Urinary bladder (tissue), 4 donors: ENCODE measurements around the gene ETFA. TPM values are rescaled to one million over a fixed set of nuclear protein-coding genes. Genes with fewer than 3 reads are reported as not detected.
"Not testable (repeated sequence)": the region's sequence is repeated elsewhere in the genome, so short reads cannot be mapped to it uniquely, and the experiment has no call there.

Experiments used
- DNase-seq: peaks from one replicate; pipeline ENCODE4 v3.0.0-alpha.2; 2015; ENCODE audit errors: extremely low spot score
- H3K27ac ChIP-seq: one replicate; pipeline ENCODE4 v1.5.1; 2013; ENCODE audit warnings: low read depth, mild to moderate bottlenecking, moderate library complexity
- H3K36me3 ChIP-seq: one replicate; pipeline ENCODE4 v1.6.1; 2013; ENCODE audit warnings: mild to moderate bottlenecking, moderate library complexity; ENCODE audit not compliant: insufficient read depth
- H3K4me1 ChIP-seq: one replicate; pipeline ENCODE4 v1.6.1; 2013; ENCODE audit warnings: mild to moderate bottlenecking, moderate library complexity; ENCODE audit not compliant: insufficient read depth
- H3K4me3 ChIP-seq: one replicate; pipeline ENCODE4 v1.5.1; 2013; ENCODE audit warnings: low read depth, low read length
- WGBS: extraction: QIAGEN DNeasy Blood & Tissue Kit; methylation state at CpG from one replicate; pipeline ENCODE4 v1.1.7; 2013; 5-methylcytosine and 5-hydroxymethylcytosine counted together
- polyA plus RNA-seq: library from polyadenylated mRNA; stranded (reverse); fragments of 200-250 nt; gene quantifications from one replicate; pipeline ENCODE4 v1.2.3, GENCODE V29; 2013
- total RNA-seq: library from RNA; depleted of rRNA; stranded (reverse); fragments of >200 nt; gene quantifications from one replicate; pipeline ENCODE4 v1.2.3, GENCODE V29; 2014
- donor health status: healthy with polysubstance abuse.
- donor health status: healthy.

The ETFA gene
- total and polyA plus RNA-seq, 2 donors = 99.8 to 117 TPM

GRCh38 chr15:76324066-76324465 lies 12.8 kb upstream of the ETFA start:
- no peak overlapping the region for H3K27ac ChIP-seq
- H3K4me1 ChIP-seq = no peaks in the 10 kb centered on the region
- H3K4me3 ChIP-seq = no peak overlapping the region
- WGBS = 53% methylated on average over 3 of the region's 3 CpGs
- no peaks in the 10 kb centered on the region for H3K36me3 ChIP-seq
- DNase-seq = no peak

GRCh38 chr15:76321602-76322001 lies 10.3 kb upstream of the ETFA start:
- H3K4me3 ChIP-seq = no peak overlapping the region
- no peak for DNase-seq
- H3K4me1 ChIP-seq = no peaks in the 10 kb centered on the region
- no peak overlapping the region for H3K27ac ChIP-seq
- H3K36me3 ChIP-seq = no peaks in the 10 kb centered on the region
- 57% methylated on average over 5 of the region's 5 CpGs for WGBS

DNA sequence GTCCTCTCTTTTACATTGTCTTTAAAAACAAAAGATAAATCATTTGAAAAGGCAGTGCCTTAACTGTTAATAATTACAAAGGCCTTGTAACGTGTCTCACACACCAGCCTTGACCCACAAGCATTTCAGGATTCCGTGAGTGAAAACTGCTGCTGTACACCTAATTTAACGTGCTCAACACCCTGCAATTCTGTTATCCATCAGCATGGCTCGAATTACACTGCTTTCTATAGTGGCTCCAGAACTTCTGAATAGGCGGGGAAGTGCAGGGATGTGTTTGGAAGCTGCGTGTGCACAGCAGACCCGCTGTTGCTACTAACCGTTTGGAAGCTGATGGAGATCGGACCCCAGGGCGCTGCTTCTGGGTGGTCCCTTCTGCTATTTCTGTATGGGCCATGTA lies 9.9 kb upstream of the ETFA start:
- WGBS = 39% methylated on average over 10 of the region's 10 CpGs

DNA sequence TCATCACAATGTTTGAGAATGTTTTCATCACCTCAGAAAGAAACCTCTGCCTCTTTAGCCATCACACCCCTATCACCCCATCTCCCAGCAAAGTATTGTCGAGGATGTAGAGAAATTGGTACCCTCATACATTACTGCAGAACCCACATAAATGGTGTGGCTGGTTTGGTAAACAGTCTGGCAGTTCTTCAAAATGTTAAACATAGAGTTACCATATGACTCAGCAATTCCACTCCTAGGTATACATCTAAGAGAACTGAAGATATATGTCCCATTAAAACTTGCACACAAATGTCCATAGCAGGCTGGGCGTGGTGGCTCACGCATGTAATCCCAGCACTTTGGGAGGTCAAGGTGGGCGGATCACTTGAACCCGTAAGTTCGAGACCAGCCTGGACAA lies 8.7 kb upstream of the ETFA start:
- no peak overlapping the region for H3K27ac ChIP-seq
- no peaks in the 10 kb centered on the region for H3K36me3 ChIP-seq
- no peak for DNase-seq
- WGBS = 87% methylated on average over 6 of the region's 6 CpGs
- H3K4me1 ChIP-seq = no peaks in the 10 kb centered on the region
- no peak overlapping the region for H3K4me3 ChIP-seq

More for the DNA sequence above, 9.9 kb upstream of the ETFA start:
- Histone ChIP-seq H3K36me3 (no peaks in the 10 kb centered on the region), H3K4me1 (no peaks in the 10 kb centered on the region), H3K4me3 (no peak overlapping the region), H3K27ac (no peak overlapping the region)
- no peak for DNase-seq

DNA sequence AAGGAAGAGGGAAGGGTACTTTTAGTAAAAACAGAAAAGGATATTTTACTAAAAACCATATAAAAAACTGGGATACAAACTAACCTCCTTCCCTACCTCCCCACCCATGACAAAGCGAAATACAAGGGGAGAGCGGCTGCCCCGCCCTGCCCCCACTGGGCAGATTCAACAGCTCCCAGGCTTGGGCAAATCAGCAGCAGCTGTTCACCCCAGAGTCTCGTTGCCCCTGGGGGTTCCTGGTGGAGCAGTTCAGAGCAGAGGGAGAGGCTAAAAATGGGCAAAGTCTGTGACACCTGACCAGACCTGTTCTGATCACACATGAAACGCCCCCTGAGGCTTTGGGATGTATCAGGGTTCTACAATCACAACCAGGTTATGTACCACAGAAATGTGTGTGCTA lies 2.5 kb upstream of the ETFA start:
- no peak overlapping the region for H3K27ac ChIP-seq
- H3K36me3 ChIP-seq = no peaks in the 10 kb centered on the region
- no peak for DNase-seq
- H3K4me3 ChIP-seq = no peak overlapping the region
- WGBS = 66% methylated on average over 5 of the region's 5 CpGs
- no peaks in the 10 kb centered on the region for H3K4me1 ChIP-seq

- H3K27ac ChIP-seq, H3K4me3 ChIP-seq, DNase-seq, H3K4me1 ChIP-seq, H3K36me3 ChIP-seq: not testable (repeated sequence)
- 82% methylated on average over 4 of the region's 4 CpGs for WGBS
Observed at GRCh38 chr15:76313175-76313567, 1.9 kb upstream of the ETFA start.

- DNase-seq = no peak
- Histone ChIP-seq H3K4me1 (no peaks in the 10 kb centered on the region), H3K27ac (peak overlapping the region; percentile 33), H3K36me3 (no peaks in the 10 kb centered on the region), H3K4me3 (no peak overlapping the region)
- WGBS = 73% methylated on average over 7 of the region's 7 CpGs
Observed at GRCh38 chr15:76312540-76313174, 1.4 kb upstream of the ETFA start.

GRCh38 chr15:76310475-76311099 lies 682 bp downstream of the ETFA start:
- Histone ChIP-seq H3K27ac (peak overlapping the region; percentile 71), H3K4me3 (peak overlapping the region; percentile 76), H3K4me1 (no peaks in the 10 kb centered on the region), H3K36me3 (no peaks in the 10 kb centered on the region)
- DNase-seq = no peak
- WGBS = under 1% methylated on average over 16 of the region's 16 CpGs

DNA sequence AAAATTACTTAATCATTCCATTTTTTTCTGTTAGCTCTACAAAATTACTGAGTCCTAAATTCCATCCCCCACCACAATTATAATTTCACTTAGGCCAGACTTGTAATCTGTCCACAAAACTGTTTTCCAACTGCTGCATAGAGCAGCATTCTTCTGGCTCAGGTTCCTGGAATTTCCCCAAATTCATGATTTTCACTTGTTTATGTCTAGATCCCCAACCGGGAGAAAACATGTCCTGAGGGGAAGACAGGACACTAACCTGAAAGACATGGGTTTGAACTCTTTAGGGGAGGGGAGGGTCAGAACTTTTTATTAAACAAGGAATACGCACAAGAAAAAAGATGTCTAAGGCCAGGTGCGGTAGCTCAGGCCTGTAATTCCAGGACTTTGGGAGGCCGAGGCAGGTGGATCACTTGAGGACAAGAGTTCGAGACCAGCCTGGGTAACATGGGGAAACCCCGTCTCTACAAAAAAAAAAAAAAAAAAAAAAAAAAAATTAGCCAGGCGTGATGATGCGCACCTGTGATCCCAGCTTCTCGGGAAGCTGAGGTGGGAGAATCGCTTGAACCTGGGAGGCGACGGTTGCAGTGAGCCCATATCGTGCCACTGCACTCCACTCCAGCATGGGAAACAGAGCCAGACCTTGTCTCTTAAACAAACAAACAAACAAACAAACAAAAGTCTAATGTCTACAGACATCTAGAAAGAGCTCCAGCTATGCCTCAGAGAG lies 1.5 kb downstream of the ETFA start:
- Histone ChIP-seq H3K4me3 (no peak overlapping the region), H3K4me1 (no peaks in the 10 kb centered on the region), H3K36me3 (no peaks in the 10 kb centered on the region), H3K27ac (no peak overlapping the region)
- 86% methylated on average over 13 of the region's 13 CpGs for WGBS
- DNase-seq = no peak

DNA sequence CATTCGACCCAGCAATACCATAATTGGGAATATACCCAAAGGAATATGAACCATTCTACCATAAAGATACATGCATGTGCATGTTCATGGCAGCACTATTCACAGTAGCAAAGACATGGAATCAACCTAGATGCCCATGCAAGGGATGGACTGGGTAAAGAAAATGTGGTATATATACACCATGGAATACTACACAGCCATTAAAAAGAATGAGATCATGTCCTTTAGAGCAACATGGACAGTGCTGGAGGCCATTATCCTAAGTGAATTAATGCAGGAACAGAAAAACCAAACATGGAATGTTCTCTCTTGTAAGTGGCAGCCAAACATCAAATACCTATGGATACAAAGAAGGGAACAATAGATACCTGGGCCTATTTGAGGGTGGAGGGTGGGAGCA lies 7.4 kb downstream of the ETFA start:
- no peaks in the 10 kb centered on the region for H3K36me3 ChIP-seq
- H3K27ac ChIP-seq = no peak overlapping the region
- DNase-seq = no peak
- H3K4me1 ChIP-seq = no peaks in the 10 kb centered on the region
- 96% methylated on average over 1 of the region's 1 CpG for WGBS
- no peak overlapping the region for H3K4me3 ChIP-seq

DNA sequence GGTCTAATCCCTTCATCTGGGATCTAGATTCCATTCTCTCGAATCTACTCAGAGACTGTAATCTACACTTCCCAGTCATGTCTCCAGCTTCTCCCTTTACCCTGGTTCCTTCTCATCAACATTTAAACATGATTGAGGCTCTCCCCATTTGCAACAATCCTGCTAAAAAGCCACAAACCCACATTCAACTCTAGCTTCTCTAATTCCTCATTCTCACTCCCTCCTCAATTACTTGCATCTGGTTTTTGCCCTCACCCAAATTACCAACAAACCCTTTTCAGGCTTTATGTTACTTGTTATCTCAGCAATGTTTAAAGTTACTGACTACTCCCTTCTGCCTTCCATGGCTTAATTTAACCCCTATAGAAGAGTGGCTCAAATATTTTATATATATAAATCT lies 11.5 kb downstream of the ETFA start:
- DNase-seq = no peak
- 71% methylated on average over 1 of the region's 1 CpG for WGBS
- H3K4me3 ChIP-seq = no peak overlapping the region
- H3K36me3 ChIP-seq = no peaks in the 10 kb centered on the region
- no peaks in the 10 kb centered on the region for H3K4me1 ChIP-seq
- no peak overlapping the region for H3K27ac ChIP-seq

GRCh38 chr15:76298986-76299385 lies 12.3 kb downstream of the ETFA start:
- Histone ChIP-seq H3K4me3 (no peak overlapping the region), H3K36me3 (no peaks in the 10 kb centered on the region), H3K4me1 (no peaks in the 10 kb centered on the region), H3K27ac (no peak overlapping the region)
- DNase-seq = no peak
- WGBS = 83% methylated on average over 3 of the region's 3 CpGs

DNA sequence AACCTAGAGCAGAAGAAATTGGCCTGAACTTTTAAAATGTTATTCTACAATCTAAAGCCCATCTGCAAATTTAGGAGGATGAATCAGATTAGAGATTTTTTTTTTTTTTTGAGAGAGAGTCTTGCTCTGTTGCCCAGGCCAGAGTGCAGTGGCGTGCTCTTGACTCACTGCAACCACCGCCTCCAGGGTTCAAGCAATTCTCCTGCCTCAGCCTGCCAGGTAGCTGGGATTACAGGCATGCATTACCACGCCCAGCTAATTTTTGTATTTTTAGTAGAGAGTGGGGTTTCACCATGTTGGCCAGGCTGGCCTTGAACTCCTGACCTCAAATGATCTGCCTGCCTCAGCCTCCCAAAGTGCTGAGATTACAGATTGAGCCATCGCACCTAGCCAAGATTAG lies 13.3 kb downstream of the ETFA start:
- not testable (repeated sequence) for H3K27ac ChIP-seq, H3K4me3 ChIP-seq, H3K36me3 ChIP-seq, H3K4me1 ChIP-seq, DNase-seq
- WGBS = over 99% methylated on average over 4 of the region's 4 CpGs

GRCh38 chr15:76296849-76297248 lies 14.4 kb downstream of the ETFA start:
- no peak for DNase-seq
- Histone ChIP-seq H3K36me3 (no peaks in the 10 kb centered on the region), H3K4me3 (no peak overlapping the region), H3K27ac (no peak overlapping the region), H3K4me1 (no peaks in the 10 kb centered on the region)
- WGBS = 97% methylated on average over 1 of the region's 1 CpG
